ENCODE results near the gene RAD51C.
"Not testable (repeated sequence)": the region's sequence is repeated elsewhere in the genome, so short reads cannot be mapped to it uniquely, and the experiment has no call there.

The RAD51C gene

DNA sequence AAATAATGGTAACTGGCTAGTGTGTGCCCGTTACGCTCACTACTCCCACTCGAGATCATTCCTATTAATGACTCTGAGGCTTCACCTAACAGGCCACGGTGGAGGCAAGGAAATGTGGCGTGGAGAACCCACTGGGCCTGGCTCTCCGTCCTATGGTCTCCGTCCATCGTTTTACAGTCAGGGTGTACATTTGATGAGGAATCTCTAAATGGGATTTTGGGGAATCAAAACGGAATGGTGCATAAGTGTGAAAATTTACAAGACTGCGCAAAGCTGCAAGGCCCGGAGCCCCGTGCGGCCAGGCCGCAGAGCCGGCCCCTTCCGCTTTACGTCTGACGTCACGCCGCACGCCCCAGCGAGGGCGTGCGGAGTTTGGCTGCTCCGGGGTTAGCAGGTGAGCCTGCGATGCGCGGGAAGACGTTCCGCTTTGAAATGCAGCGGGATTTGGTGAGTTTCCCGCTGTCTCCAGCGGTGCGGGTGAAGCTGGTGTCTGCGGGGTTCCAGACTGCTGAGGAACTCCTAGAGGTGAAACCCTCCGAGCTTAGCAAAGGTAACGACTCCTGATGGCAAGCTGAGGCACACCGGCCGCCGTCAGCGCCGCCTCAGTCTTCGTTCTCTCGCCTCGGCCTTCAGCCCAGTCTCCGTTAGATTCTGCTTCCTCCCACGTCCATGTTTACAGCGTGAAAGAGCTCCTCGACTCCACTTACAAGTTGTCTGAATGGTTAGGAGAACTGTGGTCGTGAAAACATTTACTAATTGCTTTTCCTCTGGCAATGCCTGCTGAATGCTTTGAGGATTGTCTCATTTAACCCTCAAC, at the start of gene RAD51C:
Gene RAD51C (plus strand): TSS at position 364 of the 817 bp plus-strand sequence. CDS start 42 bp downstream, at position 406.
- no peak for FAIRE-seq

DNA sequence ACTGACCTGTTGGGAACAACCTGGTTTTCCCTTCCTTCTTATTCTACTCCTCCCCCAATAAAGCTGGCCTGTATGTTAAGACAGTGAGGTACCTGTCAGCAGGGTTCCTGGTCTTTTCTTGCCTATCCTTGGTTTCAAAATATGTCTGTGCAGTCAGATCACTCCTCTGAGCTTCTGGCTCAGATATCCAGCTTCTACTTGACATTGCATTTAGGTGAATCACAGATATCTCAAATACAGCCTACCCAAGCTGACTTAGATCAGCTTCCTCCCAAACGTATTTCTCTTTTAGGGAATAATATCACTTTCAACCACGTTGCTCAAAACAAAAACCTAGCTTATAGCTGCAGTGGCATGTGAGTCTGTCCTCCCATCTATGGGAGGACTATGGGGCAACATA, 49.3 kb upstream of the RAD51C start:
- FAIRE-seq, result no peak

DNA sequence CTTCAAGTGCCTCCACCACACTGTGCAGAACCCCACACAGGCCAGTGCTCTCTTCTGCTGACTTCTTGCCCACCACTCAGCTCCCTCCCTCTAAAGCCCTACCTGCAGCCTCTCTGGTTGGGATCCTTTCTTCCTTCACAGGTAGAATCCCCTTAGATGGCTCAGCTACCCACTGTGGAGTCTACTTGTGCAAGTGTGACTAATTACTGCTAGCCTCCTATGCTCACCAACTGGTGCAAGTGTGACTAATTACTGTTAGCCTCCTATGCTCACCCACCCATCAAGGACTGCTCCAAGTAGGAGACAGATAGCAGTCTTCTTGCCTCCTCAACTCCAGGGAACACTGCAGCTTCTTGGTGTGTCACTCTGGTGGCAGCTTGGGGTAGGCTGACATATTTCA, 44.2 kb upstream of the RAD51C start:
- FAIRE-seq, result no peak

DNA sequence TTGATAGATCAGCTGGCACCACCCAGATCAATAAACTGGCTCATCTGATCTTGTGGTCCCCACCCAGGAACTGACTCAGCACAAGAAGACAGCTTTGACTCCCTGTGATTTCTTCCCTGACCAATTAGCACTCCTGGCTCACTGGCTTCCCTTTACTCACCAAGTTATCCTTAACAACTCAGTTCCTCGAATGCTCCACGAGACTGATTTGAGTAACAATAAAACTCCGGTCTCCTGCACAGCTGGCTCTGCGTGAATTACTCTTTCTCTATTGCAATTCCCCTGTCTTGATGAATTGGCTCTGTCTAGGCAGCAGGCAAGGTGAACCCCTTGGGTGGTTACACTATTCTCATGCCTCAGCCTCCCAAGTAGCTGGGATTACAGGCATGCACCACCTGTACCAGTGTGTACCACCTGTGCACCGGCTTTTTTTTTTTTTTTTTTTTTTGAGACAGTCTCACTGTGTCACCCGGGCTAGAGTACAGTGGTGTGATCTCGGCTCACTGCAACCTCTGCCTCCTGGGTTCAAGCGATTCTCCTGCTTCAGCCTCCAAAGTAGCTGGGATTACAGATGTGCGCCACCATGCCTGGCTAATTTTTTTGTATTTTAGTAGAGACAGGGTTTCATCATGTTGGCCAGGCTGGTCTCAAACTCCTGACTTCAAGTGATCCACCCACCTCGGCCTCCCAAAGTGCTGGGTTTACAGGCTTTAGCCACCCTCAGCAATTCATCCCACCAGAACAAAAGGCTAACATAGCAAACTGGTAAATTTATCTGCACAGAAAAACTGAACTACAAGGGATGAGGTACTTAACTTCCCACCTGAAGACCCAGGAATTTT, 34.2 kb upstream of the RAD51C start:
- not testable (repeated sequence) for FAIRE-seq

DNA sequence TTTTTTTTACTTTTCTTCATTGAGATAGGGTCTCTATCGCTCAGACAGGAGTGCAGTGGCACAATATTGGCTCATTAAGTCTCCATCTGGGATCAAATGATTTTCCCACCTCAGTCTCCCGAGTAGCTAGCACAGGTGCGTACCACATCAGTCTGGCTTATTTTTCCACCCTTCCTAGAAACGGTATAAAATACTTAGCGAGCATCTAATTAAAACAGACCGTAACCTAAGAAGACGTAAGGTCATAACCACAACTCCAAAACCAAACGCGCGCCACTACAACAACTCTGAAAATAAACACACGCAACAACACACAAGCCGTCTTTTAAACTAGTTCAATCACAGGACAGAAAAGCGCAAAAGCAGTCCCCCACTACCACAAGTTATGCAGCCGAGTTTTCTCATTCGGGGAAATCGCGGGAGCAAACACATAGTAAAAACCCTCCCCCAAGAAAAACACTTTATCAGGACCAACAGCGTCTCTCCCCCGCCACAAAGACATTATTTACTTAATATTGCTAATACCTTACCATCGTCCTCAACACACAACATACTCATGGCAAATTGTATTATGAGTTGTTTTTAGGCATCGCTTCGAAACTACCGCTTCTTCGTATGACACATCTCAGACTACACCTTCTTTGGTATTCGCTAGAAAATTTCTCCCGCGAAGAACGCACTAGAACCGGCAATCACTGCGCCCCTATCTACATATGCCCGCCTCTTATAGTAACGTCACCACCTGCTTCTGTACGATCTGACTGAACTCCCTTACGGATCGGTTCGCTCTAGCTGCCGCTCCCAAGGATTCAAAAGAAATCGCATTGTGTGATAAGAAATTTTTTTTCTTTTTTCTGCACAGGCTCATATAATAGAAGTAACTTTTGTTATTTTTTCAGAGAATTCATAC, 33.3 kb upstream of the RAD51C start:
- no peak for FAIRE-seq

DNA sequence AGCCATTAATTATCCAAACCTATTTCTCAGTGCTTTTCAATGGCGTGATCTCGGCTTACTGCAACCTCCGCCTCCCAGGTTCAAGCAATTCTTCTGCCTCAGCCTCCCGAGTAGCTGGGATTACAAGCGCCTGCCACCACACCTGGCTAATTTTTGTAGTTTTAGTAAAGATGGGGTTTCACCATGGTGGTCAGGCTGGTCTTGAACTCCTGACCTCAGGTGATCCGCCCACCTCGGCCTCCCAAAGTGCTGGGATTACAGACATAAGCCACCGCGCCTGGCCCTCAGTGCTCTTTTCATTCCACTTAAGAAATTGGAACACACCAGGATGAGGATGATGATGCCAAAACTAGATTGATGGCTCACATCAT, 32.7 kb upstream of the RAD51C start:
- FAIRE-seq, result not testable (repeated sequence)

DNA sequence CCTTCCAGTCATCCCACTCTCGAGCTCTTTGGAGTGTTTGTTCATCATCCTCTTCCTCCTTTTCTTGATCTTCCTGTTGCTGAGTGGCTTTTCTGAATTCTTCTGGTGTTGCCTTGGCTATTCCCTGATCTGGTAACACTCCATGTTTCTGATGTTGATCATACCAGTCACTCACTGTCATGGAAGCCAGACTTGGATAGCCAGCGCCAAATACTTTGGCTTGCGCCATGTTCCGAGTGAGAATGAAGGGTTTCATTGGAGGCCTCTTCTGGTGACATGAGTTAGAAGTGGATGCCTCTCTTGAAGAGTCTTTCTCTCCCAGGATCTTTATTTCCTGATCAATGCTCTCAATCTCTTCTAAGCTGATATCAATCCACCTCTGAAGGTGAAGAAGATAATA, 31.8 kb upstream of the RAD51C start:
- no peak for FAIRE-seq

DNA sequence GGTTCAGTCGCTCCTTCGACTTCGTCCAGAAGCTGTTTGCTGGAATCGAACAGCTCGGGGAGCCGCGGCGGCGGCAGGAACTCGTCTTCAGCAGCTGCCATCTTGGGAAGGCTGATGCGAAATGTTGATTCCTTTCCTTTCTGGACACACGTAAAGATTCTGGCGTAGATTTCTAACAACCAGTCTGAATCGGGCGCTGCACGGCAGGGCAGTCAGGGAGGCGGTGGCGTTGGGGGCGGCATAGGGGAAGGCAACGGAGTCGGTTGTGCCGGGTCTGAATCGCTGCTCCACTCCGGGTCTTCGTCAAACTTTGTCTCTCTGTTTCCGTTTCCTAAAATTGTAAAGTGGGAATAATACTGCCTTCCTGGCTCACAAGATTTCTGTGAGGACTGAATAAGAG, 30.9 kb upstream of the RAD51C start:
- no peak for FAIRE-seq

DNA sequence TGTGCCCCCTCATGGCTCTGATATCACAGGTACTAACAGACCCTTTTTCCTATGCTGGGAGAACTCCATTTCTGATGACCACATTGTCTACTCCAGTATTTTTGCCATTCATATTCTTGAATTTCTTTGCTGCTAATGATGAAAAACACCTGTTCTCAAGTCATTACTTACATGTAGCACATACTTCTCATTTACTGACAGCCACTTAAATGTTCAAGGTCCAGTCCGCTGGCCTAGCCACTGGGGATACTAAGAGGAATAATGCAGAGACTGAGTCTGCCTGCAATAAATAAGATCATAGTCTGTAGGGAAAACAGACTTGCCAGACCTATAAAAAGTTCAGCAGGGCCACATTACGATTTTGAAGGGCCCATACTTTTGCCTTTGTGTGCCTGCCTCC, 28.1 kb upstream of the RAD51C start:
- FAIRE-seq, result no peak

DNA sequence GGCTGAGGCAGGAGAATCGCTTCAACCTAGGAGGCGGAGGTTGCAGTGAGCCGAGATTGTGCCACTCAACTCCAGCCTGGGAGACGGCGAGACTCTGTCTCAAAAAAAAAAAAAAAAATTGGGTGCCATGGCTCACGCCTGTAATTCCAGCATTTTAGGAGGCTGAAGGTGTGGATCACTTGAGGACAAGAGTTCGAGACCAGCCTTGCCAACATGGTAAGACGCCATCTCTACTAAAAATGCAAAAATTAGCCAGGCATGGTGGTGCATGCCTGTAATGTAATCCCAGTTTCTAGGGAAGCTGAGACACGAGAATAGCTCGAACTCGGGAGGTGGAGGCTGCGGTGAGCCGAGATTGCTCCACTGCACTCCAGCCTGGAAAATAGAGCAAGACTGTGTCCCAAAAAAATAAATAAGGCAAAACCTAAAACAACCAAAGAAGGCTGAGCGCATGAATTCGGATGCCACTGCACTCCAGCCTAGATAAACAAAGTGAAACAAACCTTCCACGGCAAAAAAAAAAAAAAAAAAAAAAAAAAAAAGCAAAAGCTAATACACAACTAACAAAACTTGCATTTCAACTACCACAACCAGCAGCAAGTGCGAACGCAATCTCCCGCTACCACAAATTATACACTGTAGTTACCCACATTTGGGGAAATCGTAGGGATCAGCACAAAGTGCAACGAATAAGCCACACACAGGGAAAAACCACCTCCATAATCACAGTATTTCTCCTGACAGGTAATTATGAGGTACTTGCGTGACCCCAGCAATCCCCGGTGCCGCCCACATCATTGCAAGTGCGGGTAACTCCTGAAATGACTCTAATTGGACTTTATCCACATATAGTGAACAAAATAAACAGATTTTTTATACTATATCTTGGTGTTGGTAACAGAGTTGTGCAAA, 26.2 kb upstream of the RAD51C start:
- no peak for FAIRE-seq

DNA sequence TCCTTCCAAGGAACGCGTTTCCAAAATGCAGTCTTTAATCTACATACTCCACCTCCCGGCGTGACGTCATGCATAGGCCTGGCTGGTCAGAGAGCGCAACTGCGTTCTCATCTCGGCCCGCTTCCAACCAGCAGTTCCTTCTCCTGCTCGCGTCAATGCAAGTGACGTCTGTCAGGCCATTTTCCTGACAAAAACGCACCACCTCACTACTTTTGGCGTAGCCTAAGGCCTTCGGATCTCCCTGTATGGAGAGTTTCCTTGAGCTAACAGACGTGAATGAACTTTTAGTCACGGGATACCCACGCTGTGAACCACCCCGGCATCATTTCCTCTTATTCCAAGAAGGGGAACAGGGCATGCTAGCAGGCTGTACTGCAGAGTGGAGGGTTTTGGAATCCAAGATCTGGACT, 25.5 kb upstream of the RAD51C start:
- FAIRE-seq, result no peak

DNA sequence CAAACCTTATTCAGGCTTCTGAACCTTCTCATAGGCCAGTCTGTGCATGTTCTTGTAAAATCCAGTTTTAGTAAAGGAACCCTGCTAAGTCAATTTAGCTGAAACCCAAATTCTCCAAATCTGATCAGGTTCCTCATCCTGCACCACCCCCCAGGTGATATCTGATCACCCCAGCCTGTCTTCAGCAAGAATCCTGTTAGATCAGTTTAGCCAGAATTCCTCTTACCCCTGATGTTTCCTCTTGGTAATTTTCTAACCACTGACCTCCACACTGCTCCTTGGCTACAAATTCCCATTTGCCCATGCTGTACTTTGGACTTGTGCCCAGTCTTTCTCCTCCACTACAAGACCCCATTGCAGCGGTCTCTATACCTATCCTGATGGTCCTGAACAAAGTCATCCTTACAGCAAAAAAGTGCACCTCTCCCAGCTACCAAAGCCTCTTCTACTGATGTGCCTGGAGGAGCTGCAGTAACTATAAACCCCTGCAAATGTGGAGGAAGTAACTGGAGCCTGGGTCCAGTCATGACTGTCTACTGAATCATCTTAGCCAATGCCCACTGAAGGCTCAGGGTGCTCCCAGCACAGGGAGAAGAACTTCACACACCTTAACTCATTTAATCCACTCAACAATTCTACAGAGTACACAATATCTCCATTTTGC, 24.3 kb upstream of the RAD51C start:
- no peak for FAIRE-seq

DNA sequence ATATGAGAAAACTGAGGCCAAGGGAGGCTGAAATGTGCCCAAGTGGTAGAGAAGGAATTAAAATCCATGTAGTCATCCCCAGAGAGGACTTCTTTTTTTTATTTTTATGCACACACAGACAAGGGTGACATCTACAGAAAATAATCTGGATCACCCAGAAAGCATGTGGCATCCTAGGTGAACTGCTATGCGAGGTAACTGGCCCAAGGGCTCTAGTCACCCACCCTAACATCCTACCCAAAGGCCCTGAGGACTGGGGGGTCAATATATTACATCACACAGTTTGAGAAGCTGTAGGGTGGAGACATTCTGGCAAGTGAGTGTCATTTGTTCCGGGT, 23.8 kb upstream of the RAD51C start:
- FAIRE-seq, result no peak

DNA sequence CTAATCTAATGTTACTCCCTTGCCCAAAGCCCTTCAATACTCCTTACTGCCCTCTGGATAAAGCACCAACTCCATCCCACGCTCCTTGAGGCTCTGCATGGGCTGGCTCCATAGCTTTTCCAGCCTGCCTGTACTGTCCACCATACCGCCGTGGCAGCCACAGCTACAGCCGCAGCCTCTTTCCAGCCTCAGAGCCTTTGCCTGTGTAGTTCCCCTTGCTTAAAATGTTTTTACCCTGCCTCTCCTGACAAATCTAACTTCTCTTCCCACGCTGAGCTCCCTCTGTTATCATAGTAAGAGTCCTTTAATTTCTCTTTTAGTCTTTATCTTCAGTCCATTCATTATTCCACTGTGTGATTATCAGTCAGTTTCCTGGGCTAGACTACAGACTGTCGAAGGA, 22.5 kb upstream of the RAD51C start:
- FAIRE-seq, result no peak

DNA sequence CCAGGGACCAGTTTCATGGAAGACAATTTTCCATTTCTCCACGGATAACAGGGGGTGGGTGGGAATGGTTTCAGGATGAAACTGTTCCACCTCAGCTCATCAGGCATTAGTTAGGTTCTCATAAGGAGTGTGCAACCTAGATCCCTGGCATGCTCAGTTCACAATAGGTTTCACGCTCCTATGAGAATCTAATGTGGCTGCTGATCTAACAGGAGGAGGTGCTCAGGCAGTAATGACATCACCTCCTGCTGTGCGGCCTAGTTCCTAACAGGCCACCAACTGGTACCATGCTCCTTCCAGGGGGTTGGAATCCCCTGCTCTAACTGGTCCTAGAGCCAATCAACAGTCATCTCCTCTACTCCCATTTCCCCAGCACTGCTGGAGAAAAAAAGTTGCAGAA, 20.4 kb upstream of the RAD51C start:
- FAIRE-seq, result no peak

DNA sequence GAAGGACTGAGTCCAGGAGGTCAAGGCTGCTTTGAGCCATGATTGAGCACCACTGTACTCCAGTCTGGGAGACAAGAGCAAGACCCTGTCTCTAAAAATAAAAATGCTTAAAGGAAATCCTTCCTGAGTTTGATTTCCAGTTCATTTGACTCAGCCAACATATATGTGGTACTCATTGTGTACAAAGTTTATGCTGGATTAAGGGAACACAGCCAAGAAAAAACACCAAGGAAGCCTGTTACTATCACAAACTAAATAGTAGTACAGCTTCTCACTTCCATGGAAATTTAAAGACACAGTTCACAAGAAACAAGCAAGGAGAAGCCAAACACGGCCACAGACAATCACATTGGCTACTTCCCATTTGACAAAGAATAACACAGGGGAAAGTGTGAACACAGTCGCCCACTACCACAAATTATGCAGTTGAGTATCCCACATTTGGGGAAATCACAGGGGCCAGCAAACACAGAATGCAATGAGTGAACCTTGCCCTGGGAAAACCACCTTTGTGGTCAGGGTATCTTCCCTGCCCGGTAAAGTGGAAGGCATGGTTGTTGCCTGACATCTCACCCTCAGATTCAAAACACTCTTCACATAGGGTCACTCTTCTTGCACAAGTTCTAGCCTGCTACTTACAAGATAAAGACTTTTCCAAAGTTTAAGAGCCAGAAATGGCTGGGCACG, 15.1 kb upstream of the RAD51C start:
- no peak for FAIRE-seq

DNA sequence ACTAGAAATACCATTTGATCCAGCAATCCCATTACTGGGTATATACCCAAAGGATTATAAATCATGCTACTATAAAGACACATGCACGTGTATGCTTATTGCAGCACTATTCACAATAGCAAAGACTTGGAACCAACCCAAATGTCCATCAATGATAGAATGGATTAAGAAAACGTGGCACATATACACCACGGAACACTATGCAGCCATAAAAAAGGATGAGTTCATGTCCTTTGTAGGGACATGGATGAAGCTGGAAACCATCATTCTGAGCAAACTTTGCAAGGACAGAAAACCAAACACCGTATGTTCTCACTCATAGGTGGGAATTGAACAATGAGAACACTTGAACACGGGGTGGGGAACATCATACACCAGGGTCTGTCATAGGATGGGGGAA, 14.1 kb upstream of the RAD51C start:
- not testable (repeated sequence) for FAIRE-seq

DNA sequence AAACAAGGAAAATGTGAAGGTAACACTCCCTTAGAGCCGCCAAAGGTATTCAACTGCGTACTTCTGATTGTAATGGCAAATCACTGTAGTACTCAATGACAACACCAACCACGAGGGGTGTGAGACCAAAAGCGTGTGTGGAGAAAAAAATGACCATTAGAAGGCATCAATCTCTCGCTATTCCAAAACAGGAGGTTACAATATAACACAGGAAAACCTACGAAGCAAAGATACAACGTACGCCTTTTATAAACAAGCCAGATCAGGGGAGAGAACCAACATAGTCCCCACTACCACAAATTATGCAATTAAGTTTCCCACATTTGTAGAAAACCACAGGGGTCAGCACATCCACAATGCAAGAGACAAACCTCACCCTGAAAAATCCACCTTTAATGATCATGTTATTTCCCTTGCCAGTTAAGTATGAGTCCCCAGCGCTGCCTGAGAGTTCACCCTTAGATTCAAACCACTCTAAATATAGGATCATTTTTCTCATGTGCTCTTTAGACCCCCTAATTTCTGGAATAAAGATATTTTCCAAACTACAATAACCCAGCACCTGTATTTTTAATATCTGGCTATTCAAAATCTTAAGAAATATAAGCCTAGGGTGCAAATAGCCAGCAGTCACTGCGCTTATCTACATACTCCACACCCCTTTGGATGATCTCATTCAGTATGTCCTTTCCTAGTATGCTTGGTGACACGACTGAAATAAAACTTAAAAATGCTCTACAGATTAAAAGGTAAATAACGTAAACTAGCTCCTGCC, 13.0 kb upstream of the RAD51C start:
- FAIRE-seq, result peak; percentile 84

DNA sequence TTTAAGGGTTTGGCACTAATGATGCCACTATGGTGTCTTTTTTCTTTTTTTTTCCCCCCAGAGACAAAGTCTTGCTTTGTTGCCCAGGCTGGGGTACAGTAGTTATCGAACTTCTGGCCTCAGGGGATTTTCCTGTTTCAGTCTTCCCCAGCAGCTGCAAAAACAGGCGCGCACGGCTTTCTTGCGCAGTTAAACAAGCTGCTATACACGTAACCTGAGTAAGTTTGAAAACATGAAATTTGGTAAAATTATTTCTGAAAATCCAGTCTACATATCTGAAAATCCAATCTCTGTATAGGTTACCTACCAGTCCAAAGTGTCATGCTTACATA, 12.4 kb upstream of the RAD51C start:
- no peak for FAIRE-seq

DNA sequence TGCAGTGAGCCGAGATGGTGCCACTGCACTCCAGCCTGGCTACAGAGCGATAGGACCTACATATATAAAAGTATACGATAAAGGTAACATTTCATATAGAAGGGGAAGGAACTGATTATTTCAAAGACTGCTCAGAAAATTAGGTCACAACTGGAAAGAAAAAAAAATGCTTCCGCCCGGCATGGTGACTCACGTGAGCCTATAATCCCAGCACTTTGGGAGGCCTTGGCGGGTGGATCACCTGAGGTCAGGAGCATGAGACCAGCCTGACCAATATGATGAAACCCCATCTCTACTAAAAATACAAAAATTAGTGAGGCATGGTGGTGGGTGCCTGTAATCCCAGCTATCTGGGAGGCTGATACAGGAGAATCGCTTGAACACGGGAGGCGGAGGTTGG, 8.4 kb upstream of the RAD51C start:
- FAIRE-seq, result no peak
